KMS-11 (cell line): ENCODE measurements around the gene MRPL2.

ENCODE experiments used
- H2AFZ ChIP-seq: fragments of 200-600 bp; sonication (generic); 2 replicates; pipeline ENCODE4 v1.6.1; 2016; ENCODE audit warnings: antibody characterized with exemption, mixed run types, low read depth
- H3K27ac ChIP-seq: fragments of 200-600 bp; sonication (generic); 2 replicates; pipeline ENCODE4 v1.6.1; 2016; ENCODE audit warnings: mild to moderate bottlenecking, mixed run types
- H3K27me3 ChIP-seq: fragments of 200-600 bp; sonication (generic); 2 replicates; pipeline ENCODE4 v1.6.1; 2017; ENCODE audit warnings: mild to moderate bottlenecking, low read depth, mixed run types, moderate library complexity; ENCODE audit not compliant: insufficient read depth
- H3K36me3 ChIP-seq: fragments of 200-600 bp; sonication (generic); 2 replicates; pipeline ENCODE4 v1.6.1; 2017; ENCODE audit warnings: mild to moderate bottlenecking, mixed run types; ENCODE audit not compliant: insufficient read depth
- H3K4me1 ChIP-seq: fragments of 200-600 bp; sonication (generic); 2 replicates; pipeline ENCODE4 v1.6.1; 2016; ENCODE audit warnings: mild to moderate bottlenecking, low read depth, mixed run types; ENCODE audit not compliant: poor library complexity, severe bottlenecking
- H3K4me2 ChIP-seq: fragments of 200-600 bp; sonication (generic); 2 replicates; pipeline ENCODE4 v1.7.0; 2016; ENCODE audit warnings: mild to moderate bottlenecking, mixed run types
- H3K4me3 ChIP-seq: fragments of 200-600 bp; sonication (generic); IDR thresholded peaks from 2 replicates; pipeline ENCODE4 v1.6.1; 2017; ENCODE audit warnings: low read depth, low read length, mixed read lengths; ENCODE audit not compliant: insufficient read depth
- H3K79me2 ChIP-seq: fragments of 200-600 bp; sonication (generic); 2 replicates; pipeline ENCODE4 v1.6.1; 2016; ENCODE audit warnings: low read depth, mixed run types; ENCODE audit not compliant: insufficient read depth
- H3K9ac ChIP-seq: fragments of 200-600 bp; sonication (generic); 2 replicates; pipeline ENCODE4 v1.6.1; 2016; ENCODE audit warnings: mild to moderate bottlenecking, mixed run types
- H4K20me1 ChIP-seq: fragments of 200-600 bp; sonication (generic); 2 replicates; pipeline ENCODE4 v1.6.1; 2016; ENCODE audit warnings: mild to moderate bottlenecking, mixed run types; ENCODE audit not compliant: insufficient read depth
- TF ChIP-seq, protein P1 (sequence below): fragments of 200-600 bp; sonication (generic); conservative IDR thresholded peaks from 2 replicates; pipeline ENCODE4 v1.6.1; 2017; ENCODE audit warnings: low read depth, mild to moderate bottlenecking, antibody characterized with exemption, low read length, moderate library complexity, mixed read lengths

The MRPL2 gene

DNA sequence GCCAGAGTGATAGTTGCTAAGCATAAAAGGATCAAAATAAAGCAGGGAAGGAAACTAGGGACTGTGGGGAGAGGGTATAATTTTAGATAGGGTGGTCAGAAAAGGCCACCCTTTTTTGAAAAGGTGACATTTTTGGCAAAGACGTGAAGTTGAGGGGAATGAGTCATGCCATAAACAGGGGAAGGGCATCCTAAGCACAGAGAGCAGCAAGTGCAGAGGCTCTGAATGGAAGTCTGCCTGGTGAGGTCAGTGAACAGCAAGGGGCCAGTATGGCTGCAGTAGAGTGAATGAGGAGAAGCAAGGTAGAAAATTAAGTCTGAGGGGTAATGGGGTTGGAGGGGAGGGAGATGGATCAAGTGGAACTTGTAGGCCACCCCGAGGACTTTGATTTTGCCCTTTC lies 2.6 kb upstream of the MRPL2 start:
- no peaks in the 10 kb centered on the region for H4K20me1 ChIP-seq
- H3K36me3 ChIP-seq, result no peaks in the 10 kb centered on the region
- no peak overlapping the region for H3K27ac ChIP-seq
- H3K4me3 ChIP-seq, result no peak overlapping the region
- peaks cover 16% of the 10 kb centered on the region for H3K4me1 ChIP-seq
- no peak overlapping the region for H3K9ac ChIP-seq
- TF ChIP-seq, protein P1, sequence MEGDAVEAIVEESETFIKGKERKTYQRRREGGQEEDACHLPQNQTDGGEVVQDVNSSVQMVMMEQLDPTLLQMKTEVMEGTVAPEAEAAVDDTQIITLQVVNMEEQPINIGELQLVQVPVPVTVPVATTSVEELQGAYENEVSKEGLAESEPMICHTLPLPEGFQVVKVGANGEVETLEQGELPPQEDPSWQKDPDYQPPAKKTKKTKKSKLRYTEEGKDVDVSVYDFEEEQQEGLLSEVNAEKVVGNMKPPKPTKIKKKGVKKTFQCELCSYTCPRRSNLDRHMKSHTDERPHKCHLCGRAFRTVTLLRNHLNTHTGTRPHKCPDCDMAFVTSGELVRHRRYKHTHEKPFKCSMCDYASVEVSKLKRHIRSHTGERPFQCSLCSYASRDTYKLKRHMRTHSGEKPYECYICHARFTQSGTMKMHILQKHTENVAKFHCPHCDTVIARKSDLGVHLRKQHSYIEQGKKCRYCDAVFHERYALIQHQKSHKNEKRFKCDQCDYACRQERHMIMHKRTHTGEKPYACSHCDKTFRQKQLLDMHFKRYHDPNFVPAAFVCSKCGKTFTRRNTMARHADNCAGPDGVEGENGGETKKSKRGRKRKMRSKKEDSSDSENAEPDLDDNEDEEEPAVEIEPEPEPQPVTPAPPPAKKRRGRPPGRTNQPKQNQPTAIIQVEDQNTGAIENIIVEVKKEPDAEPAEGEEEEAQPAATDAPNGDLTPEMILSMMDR, result no peak
- H3K79me2 ChIP-seq, result peaks cover 13% of the 10 kb centered on the region
- H2AFZ ChIP-seq, result no peak overlapping the region
- no peaks in the 10 kb centered on the region for H3K27me3 ChIP-seq
- no peak overlapping the region for H3K4me2 ChIP-seq

DNA sequence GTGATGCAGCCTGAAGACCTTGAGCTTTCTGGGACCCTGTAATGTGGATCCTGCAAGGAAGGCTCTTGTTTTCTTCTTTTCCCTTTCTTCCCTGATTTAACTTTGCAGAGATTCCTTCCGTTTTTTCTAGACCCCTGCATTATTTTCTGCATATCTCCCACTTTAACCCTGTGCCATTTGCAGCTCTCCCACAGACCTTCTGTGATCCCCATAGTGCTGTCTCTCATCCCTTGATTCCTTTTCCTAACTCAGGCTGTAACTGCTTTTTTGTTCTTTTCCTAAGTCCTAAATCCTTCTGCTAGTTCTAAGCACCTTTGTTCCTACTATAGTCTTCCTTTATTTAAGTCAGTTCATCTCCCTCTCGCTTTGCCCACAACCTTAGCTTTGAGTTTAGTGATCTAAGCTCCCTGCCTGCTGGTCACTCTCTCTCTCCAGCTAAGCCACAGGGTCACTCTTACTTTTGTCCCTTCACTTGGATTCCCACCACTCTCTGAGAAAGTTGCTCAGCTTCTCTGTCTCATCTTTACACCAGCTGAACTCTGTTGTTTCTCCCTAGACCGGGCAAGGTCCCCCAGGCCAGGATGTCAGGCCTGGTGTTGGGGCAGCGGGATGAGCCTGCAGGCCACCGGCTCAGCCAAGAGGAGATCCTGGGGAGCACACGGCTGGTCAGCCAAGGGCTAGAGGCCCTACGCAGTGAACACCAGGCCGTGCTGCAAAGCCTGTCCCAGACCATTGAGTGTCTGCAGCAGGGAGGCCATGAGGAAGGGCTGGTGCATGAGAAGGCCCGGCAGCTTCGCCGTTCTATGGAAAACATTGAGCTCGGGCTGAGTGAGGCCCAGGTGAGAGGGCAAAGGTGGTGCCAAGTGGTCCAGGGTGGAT lies 1.8 kb upstream of the MRPL2 start:
- no peaks in the 10 kb centered on the region for H3K27me3 ChIP-seq
- peaks cover 16% of the 10 kb centered on the region for H3K4me1 ChIP-seq
- H3K4me3 ChIP-seq, result no peak overlapping the region
- H2AFZ ChIP-seq, result no peak overlapping the region; the same call in 1 of the 2 replicates
- no peak overlapping the region for H3K9ac ChIP-seq
- H3K4me2 ChIP-seq, result peak overlapping the region; percentile 82; the same call in 1 of the 2 replicates
- H3K27ac ChIP-seq, result no peak overlapping the region
- TF ChIP-seq, protein P1, result no peak
- no peaks in the 10 kb centered on the region for H4K20me1 ChIP-seq
- H3K79me2 ChIP-seq, result peaks cover 13% of the 10 kb centered on the region
- no peaks in the 10 kb centered on the region for H3K36me3 ChIP-seq

DNA sequence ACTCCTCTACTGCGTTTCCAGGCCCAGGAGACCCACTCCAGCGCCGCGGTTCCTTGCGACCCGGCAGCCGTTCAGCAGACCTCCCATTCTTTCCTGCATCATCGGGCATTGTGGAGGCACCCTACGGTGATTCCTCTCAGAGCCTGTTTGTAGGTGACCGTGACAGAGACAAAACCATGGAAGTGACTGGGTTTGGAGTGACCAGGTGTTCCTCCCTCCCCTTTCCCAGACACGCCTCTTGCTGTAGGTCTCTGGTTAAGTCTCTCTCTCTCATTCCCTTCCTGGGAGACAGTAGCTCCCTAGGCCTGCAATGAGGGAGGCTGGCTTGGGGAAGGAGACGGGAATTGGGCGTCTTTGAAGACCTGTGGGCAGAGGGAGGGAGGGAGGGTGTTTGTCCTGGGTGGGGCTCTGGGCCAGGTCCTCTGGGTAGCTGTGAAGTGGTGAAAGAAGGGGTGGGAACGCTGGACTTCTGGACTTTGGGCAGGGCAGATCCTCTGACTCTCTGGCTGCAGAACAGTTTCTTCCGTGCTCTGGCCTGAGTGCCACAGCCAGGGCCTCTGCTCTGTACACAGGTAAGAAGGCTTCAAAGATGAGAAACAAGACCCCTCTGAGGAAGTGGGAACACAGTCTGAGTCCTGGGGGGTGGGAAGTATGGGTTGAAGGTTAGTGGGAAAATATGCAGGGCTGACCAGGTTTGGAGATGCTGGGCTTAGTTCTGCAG lies 960 bp upstream of the MRPL2 start:
- no peaks in the 10 kb centered on the region for H4K20me1 ChIP-seq
- no peaks in the 10 kb centered on the region for H3K27me3 ChIP-seq
- H2AFZ ChIP-seq, result peak overlapping the region; percentile 93
- H3K79me2 ChIP-seq, result peaks cover 13% of the 10 kb centered on the region
- no peak overlapping the region; the same call in 1 of the 2 replicates for H3K27ac ChIP-seq
- H3K4me2 ChIP-seq, result peak overlapping the region; percentile 82
- no peak overlapping the region for H3K4me3 ChIP-seq
- TF ChIP-seq, protein P1, result no peak
- H3K4me1 ChIP-seq, result peaks cover 16% of the 10 kb centered on the region
- no peaks in the 10 kb centered on the region for H3K36me3 ChIP-seq
- H3K9ac ChIP-seq, result peak overlapping the region; percentile 84; the same call in 1 of the 2 replicates

DNA sequence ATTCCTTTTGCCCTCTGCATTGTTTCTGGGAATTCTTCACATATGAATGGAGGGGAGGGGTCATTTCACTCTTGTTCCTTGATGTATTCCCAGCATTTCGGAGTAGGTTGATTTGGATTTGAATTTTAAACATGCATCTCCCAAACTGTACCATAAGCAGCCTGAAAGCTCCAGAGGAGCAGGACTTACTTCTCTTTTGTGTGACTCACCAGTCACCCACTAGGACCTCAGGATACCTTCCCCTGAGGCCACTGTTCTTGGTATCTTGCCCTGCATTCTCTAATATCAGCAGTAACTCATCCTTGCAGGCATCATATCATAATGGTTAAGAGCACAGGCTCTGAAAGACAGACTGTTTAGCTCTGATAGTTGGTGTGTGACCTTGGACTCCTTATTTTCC lies 703 bp downstream of the MRPL2 start:
- Histone ChIP-seq H3K9ac (peak overlapping the region; percentile 84; the same call in 1 of the 2 replicates), H4K20me1 (no peaks in the 10 kb centered on the region), H3K27me3 (no peaks in the 10 kb centered on the region), H2AFZ (no peak overlapping the region), H3K36me3 (no peaks in the 10 kb centered on the region), H3K4me1 (peaks cover 21% of the 10 kb centered on the region), H3K4me2 (peak overlapping the region; percentile 99), H3K27ac (peak overlapping the region; percentile 7; the same call in 1 of the 2 replicates), H3K4me3 (no peak overlapping the region), H3K79me2 (peaks cover 13% of the 10 kb centered on the region)
- TF ChIP-seq, protein P1, result no peak
